Medulla oblongata (tissue), 1 donor: ENCODE data around the gene ACADSB.

Experiments
- DNase-seq: peaks from one replicate; pipeline ENCODE4 v3.0.0-alpha.2; 2015; ENCODE audit errors: extremely low spot score

The ACADSB gene

DNA sequence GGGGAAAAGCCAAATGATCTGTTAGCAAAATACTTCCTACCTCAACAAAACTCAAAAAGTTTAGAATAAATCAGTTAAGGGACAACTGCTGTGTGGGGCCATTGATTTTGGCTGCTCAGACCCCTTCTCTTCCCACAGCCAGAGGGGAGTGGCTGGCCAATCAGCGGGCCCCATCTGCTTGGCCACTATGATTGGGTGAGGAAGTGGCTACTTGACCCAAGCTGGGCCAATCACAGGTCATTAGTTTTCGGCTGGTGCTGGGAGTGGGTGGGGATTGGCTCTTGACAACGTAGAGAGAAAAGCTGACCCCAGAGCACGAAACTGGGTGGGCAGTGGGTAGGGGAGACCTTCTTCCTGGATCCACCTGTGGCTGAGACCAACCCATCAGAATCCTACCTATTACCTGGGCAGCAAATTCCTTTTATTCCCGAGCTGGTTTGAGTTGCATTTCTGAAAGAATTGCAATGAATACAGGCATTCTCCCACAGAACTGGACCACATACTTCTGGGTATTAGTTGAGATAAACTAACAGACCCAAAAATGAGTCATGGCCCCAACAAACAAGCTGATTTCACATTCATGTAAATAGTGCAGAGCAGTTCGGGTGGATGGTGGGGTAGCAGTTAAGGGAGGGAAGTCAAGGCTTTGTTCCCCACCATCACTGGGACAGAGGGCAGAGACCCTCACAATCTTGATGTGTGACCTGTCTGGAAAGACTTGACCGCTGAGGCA is 91.4 kb downstream of the ACADSB start:
- no peak for DNase-seq

DNA sequence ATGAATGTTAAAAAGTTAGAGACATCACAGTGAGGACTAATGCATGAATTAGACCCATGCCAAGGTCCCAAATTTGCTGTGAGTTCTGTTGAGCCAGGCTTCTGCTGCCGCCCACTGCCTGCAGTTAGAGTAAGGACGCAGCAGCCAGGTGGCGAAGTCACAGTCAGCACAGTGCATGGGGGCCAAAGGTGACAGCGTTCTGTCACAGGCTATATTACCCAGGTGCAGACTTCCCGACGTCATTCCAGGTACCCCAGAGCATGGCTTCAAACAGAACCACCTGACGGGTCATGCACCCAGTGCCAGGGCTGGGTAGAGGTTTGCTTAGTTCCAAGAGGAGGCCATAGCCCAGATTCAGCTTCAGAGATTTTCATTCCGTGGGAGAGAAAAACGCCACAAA is 93.1 kb downstream of the ACADSB start:
- DNase-seq = no peak

DNA sequence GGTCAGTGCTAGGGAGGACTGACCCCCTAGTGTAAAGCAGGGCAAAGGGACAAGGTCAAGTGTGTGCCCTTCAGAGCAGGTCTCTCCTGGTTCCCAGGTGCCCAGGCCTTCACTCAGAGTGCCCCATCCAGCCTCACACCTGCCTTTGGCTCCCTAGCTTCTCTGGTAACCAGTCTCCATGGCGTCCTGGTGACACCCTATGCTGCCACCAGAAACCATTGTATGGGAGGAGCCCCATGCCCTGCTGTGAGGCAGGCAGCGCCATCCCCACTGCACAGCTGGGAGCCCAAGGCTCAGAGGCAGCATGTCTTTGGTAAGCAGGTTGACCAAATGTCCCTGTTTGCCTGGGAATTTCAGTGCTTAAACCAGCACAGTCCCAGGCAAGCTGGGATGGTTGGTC is 93.9 kb downstream of the ACADSB start:
- no peak for DNase-seq

DNA sequence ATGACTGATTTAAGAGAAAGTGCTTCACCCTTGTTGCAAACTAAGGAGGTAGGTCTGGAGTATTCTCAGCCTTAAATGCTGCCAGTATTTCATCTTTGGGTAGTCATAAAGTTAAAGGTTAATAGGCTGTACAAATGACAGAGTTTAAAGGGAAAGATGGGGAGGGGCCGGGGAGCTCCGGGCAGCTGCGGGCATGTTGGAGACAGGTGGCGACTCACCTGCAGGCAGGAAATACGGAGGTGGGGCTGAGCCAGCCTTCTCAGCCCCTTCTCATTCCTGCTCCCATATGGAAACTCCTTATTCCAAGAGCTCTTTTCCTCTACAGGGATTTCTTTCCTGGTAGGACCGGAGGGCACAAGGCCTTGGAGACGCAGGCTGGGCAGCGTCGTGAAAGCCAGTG is 95.1 kb downstream of the ACADSB start:
- no peak for DNase-seq
